B cell (primary cell): ENCODE results near the gene CDC25C.

Experiments used
- EZH2 ChIP-seq: IDR thresholded peaks from 2 replicates; pipeline ENCODE4 v1.6.1; 2012; ENCODE audit warnings: borderline replicate concordance, low read depth, mild to moderate bottlenecking, moderate library complexity, low read length; ENCODE audit not compliant: insufficient read depth, poor library complexity, severe bottlenecking
- TF ChIP-seq, protein P1 (sequence below): fragments of 200-600 bp; IDR thresholded peaks from one replicate; pipeline ENCODE4 v1.8.0; 2022; ENCODE audit warnings: antibody characterized with exemption, mild to moderate bottlenecking

DNA sequence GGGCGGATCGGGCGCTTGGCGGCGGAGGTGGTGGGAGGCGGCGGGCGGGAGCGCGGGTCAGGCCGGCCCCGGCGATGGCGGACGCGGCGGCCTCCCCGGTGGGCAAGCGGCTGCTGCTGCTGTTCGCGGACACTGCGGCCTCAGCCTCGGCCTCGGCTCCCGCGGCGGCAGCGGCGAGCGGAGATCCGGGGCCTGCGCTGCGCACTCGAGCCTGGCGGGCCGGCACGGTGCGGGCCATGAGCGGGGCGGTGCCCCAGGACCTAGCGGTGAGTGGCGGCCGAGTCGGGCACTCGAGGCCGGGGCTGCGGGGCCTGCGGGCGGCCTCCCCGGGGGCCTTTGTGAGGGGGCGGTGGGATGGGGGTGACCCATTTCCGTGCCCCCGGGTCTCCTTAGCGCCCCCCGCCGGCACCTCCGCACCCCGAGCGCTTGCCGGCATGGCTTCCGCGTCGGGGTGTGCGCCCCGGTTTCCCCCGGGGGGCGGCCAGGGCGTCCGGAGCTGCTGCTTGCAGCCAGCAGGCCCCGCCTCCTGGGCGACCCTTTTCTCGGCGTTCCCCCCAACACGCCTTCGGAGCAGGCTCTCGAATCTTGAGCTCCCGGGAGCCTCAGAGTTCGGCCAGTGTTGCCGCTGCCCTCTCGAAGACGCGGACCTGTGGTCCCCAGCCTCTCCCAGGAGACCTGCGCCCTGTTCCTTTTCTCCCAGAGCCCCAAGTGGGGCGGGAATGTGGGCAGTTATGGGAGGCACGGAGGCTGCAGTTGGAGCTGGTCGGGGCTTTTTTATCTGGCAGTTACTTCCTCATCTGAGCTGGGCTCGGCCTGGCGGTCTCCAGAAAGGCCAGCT is 21.3 kb upstream of the CDC25C start:
- TF ChIP-seq, protein P1, sequence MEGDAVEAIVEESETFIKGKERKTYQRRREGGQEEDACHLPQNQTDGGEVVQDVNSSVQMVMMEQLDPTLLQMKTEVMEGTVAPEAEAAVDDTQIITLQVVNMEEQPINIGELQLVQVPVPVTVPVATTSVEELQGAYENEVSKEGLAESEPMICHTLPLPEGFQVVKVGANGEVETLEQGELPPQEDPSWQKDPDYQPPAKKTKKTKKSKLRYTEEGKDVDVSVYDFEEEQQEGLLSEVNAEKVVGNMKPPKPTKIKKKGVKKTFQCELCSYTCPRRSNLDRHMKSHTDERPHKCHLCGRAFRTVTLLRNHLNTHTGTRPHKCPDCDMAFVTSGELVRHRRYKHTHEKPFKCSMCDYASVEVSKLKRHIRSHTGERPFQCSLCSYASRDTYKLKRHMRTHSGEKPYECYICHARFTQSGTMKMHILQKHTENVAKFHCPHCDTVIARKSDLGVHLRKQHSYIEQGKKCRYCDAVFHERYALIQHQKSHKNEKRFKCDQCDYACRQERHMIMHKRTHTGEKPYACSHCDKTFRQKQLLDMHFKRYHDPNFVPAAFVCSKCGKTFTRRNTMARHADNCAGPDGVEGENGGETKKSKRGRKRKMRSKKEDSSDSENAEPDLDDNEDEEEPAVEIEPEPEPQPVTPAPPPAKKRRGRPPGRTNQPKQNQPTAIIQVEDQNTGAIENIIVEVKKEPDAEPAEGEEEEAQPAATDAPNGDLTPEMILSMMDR: peak; percentile 69
- no peak for TF ChIP-seq EZH2
